HG03039 (cell line): ENCODE measurements around the gene ARL14EP.

Experiments
- ATAC-seq: cut with Tn5 transposase; IDR thresholded peaks from one replicate; pipeline ENCODE4 v1.9.1; 2021; ENCODE audit warnings: mild to moderate bottlenecking, moderate library complexity; ENCODE audit not compliant: unreplicated experiment

Gene ARL14EP

DNA sequence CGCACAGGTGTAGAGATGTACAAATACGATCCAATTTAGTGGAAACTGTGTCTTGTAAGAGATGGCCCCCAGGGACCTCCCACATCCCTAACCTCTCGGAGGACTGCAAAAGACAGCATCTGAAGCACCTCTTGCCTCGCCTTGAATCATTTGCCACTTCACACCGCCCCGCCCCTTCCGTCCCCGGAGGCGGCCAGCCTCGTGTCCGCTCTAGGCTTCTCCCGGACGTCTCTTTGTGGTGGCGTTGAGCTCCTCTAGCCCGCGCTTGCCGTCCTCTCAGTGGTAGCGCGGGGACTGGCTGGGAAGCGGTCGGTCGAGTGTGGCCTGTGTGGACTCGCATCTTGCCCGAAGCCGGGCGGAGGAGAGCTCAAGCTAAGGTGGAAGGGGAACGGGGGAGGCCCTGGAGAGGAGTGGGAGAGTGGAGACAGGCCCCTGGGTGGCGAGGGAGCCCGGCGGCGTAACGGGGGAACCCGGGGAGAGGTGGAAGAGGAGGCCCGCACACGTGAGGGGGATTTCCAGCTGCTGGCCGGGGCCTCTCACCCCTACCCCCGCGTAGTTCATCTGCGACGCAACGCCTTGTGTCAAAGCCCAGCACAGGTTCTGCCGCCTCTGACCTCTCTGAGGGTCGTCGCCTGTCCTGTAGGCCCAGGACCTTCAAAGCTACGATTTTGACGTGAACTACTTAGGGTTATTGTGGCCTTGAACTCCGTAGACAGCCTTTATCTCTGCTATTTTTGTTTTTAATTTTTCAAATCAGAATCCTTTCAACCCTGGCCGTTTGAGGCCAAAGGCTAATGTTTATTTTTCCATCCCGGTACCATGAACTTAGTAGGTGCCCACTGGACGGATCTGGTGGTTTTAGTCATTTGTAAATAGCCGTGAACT is at the start of gene ARL14EP:
TSS of gene ARL14EP (plus strand) at position 279 of the 885 bp plus-strand sequence. CDS start 7,845 bp downstream, outside the sequence.
- ATAC-seq, result peak; percentile 99

DNA sequence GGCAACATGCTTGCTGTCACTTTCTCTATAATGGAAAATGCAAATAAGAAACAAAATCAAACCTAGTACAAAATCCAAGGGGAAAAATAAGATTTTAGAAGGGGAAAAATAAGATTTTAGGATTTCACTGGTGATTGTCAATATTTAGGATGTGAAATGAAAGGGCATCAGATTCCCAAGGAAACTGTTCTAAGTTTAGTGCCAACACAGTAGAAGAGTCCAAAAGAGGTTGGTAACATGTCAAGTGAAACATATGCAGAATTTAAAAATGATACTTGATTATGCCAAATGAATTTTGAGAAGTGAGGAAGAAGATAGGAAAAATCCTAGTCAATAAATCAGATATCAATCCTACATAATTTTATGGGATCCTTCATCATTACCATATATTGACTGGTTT is 45.7 kb upstream of the ARL14EP start:
- ATAC-seq, result no peak

- no peak for ATAC-seq
Observed at GRCh38 chr11:30279796-30280195, 43.1 kb upstream of the ARL14EP start.

DNA sequence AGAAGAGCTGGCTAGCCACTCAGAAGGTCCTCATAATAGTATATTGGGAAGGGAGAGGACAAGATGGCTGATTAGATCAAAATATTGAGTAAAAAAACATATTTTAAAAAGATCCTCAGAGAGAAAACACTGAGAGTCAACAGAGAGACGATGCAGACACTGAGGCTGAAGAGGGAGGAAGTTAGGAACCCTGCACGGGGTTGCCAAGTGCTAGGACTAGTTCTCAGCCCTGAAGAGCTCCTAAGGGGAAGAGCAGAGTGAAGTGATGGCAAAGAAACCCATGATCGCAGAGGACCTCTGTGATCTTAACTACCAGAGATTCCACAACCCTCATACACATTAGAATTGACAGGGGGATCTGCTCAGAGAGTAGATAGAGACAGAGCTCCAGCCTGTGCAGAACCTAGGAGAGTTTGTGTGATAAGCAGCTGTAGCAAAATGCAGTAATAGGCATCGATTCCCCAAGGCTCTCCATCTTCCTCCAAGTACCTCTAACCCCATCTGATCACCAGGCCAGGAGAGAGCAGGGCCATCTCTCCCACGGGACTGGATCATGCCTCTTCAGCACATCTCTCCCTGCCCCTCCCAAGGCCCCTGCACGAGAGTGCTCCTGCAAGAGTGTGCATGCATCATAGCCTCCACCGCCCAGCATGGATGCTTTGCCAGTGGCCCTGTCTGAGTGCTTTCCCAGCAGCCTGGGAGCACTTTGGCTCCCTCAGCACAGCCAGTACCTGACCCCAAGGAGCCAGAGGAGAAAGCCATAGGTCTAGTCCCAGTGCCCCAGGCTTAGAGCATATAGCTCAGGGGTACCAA is 41.2 kb upstream of the ARL14EP start:
- peak; percentile 7 for ATAC-seq

DNA sequence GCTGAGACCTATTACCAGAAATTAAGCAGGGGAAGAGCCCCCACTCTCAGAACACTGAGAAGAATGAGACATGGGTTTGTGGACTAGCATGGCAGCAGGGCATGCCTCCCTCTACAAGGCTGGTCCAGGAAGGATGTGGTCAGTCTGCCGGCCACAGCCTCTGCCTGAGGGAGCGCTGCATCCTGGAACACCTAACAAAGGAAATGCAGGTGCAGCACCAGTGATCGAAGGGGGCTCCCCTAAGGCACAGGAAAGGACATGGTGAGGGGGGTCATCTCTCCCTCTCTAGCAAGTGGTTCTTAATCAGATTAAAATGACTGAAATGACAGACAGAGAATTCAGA is 40.6 kb upstream of the ARL14EP start:
- ATAC-seq, result peak; percentile 71

DNA sequence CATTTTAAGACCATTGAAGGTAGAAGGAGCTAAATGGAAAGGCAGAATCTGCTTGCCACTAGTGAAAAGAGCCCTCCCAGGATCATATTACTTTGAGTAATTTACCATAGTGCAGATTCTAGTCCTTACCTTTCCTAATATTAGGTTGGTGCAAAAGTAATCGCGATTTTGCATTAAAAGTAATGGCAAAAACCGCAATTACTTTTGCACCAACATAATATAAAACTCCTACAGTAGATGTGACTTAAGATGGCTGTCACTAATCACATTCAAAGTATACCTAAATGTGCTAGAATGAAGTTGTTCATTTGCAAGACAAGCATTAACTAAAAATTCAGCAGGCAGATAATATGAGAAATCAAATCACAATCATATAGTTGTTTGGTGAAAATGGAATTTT is 38.1 kb upstream of the ARL14EP start:
- no peak for ATAC-seq

DNA sequence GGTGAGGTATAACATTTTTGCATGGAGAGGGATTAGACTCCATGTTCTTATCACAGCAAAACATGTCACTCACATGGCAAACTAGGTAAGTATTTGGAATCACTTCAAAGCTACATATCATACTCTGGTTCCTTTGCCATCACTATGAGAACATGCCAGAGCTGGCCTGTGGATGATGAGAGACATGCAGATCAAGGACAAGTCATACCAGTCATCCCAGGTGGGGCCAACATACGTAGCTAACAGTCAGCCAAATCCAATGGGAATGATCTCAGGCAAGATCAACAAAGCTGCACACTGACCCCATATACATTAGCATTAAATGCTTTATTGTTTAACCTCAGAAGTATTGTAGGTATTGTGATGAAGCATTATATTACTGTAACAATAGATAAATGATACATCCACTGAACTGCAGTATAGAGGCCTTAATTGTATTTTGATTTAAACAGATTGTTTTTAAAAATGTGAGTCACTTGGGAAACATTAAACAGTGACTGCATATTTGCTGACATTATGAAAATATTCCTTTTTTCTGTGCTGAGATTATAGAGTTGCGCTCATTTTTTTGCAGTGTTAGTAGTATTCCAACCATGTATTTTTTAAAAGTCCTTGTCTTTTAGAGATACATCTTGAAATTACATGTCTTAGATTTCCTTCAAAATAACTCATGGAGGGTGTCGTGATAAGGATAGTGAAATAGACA is 37.3 kb upstream of the ARL14EP start:
- no peak for ATAC-seq

GRCh38 chr11:30291331-30291730 is 31.6 kb upstream of the ARL14EP start:
- ATAC-seq, result no peak

DNA sequence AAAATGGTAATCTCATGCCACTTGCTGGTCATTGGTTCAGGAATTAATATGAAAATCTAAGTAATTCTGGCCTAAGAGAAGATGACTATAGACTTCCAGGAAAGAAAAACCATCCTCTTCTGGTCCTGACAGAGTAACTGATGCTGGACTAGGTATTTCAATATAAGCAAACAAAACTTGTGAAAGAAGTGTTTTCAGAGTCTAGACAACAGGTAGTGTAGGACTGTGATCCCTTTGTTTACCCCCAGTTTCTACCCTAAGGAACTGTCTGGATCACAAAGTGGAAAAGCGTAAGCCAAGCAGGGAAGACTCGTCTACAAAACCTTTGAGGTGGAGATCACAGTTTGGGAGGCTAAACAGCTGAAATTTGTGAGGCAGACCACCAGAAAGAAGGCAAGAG is 30.4 kb upstream of the ARL14EP start:
- no peak for ATAC-seq

DNA sequence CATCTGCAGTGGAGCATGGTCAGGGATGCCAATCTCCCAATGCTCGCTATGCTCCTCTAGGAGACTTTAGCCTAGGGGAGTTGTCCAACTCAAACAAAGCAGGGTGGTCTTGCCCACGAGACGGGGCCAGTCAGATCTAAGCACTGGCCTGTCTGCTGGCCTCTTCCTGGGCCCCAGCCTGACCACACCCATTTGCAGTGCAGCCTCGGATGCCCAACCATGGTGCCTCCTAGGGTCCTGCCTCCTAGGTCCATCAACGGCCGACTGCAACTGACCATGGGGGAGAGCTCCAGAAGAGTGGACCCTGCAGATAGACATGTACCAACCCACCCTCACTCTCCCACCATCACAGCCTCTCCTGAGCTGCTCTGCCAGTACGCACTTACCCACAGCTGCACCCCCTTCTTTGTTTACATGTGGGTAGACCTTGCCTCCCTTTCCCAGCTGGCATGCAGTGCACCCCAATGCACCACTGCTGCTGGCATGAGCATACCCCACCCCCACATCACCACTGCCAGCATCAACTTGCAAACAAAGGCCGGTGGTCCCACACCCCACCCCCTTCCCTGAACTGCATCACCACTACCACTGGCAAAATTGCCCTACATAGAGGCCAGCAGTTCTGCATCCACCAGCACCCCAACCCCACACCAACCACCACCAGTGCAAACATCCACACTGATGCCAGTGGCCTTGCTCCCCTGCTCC is 27.6 kb upstream of the ARL14EP start:
- no peak for ATAC-seq

DNA sequence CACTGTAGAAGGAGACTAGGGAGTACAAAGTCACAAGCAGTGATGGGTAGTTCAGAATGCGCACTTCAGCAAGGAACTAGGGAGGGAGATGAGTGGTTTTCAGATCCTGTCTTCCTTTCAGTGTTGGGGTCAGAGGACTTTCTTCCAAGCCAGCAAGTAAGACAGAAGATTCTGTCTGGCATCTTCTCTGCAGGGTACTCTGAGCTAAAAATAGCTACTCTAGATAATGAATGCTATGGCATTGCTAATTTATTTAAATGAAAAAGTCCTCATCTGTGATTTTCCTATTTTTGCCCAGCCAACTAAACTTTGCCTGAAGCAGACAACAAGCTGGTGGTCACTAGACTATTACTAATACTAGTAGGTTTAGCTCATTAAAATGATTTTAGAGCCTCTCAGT is 18.3 kb upstream of the ARL14EP start:
- no peak for ATAC-seq

DNA sequence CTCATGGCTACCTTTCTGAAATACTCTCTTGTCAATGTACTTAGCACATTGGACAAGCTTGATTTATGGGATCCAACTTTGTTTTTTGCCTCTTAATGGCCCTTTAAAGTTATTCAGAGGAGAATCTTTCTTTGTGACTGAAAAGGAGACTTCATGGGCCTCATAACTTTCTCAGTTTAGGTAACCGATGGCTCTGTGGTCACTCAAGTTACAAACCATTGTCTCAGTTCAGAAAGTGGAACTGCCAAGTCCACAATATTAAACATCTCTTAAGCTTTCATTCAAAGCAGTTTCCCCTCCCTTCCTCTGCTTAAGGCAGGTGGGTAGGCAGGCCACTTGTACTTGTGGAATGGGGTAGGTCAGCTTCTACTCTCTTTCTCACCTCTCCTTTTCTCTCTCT is 12.3 kb upstream of the ARL14EP start:
- peak; percentile 93 for ATAC-seq

GRCh38 chr11:30311189-30311588 is 11.7 kb upstream of the ARL14EP start:
- no peak for ATAC-seq

DNA sequence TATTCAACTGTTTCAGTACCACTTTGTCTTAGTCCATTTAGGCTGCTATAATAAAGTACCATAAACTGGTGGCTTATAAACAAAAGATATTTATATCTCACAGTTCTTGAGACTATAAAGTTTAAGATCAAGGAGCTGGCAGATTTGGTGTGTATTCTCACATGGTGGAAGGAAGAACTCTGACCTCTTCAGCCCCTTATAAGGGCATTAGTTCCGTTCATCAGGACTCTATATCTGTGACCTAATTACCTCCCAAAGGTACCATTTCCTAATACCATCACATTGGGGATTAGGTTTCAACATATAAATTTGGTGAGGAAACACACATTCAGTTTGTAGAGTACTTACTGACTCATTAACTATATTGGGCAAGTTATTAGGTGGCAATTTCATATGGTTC is 10.7 kb upstream of the ARL14EP start:
- ATAC-seq, result no peak

DNA sequence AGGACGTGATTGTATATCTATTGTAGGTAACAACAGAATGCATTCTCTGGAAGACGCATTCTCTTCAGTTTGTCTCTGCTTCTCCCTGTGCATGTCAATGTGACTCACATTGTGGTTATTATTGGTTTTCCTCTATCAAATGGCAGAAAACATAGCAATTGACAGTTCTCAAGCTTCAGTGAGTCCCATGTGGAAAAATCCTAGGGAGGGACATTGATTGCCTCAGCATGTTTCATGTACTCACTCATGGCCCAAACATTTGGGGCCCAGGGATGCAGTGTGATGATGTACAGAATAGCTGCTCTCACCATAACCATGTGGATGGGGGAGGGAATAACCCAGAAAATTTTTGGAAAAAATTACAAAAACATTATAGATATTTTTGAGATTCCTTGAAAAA is 9.3 kb upstream of the ARL14EP start:
- ATAC-seq, result no peak

GRCh38 chr11:30314625-30315024 is 8.3 kb upstream of the ARL14EP start:
- ATAC-seq, result no peak

GRCh38 chr11:30316237-30316636 is 6.7 kb upstream of the ARL14EP start:
- no peak for ATAC-seq

DNA sequence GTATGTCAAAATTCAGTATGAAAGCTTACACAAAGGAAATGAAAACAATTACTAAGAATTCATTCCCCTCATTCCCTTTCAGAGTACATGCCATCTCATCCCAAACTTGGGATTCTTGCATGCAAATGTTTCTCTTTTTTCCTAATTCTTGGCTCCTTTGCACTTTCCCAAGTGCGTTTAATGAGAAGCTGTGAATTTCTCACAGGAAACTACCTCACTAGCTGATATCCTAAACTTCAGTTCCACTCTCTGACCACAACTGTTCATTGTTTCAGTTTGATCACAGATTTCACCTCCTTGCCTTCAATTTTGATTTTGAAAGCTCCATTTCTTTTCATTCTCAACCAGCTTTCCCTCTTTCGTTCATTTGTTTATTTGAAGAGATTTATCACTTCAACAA is 5.9 kb upstream of the ARL14EP start:
- ATAC-seq, result peak; percentile 60

GRCh38 chr11:30321321-30321720 is 1.6 kb upstream of the ARL14EP start:
- no peak for ATAC-seq

- no peak for ATAC-seq
Observed at GRCh38 chr11:30322191-30322590, 713 bp upstream of the ARL14EP start.
